ENCODE results near the gene ZNF121.
"Not testable (repeated sequence)": the region's sequence is repeated elsewhere in the genome, so short reads cannot be mapped to it uniquely, and the experiment has no call there.

The ZNF121 gene

GRCh38 chr19:9586764-9587163, 2.5 kb upstream of the ZNF121 start:
- Histone ChIP-seq H3K9ac (ENCODE audit: low read depth in 1 of 2, low read length in 2 of 2) (no peak overlapping the region), H3K9me3 (ENCODE audit: control insufficient read depth in 2 of 2, low read length in 2 of 2) (no peaks in the 10 kb centered on the region), H3K27me3 (ENCODE audit: control insufficient read depth in 2 of 2, insufficient read depth in 2 of 2, low read length in 2 of 2) (no peaks in the 10 kb centered on the region), H3K36me3 (ENCODE audit: control insufficient read depth in 2 of 2, insufficient read depth in 2 of 2, low read length in 2 of 2) (no peaks in the 10 kb centered on the region), H3K4me3 (ENCODE audit: low read length in 2 of 2) (no peak overlapping the region), H3K27ac (ENCODE audit: low read depth in 2 of 2, low read length in 2 of 2) (no peak overlapping the region), H3K4me1 (ENCODE audit: control insufficient read depth in 2 of 2, insufficient read depth in 2 of 2, low read length in 2 of 2) (peaks cover 0 to 2% of the 10 kb centered on the region in 2 donors)

GRCh38 chr19:9582081-9582725, 2.1 kb downstream of the ZNF121 start:
- not testable (repeated sequence) for H3K27ac ChIP-seq (ENCODE audit: low read depth in 2 of 2, low read length in 2 of 2); H3K27me3 ChIP-seq (ENCODE audit: control insufficient read depth in 2 of 2, insufficient read depth in 2 of 2, low read length in 2 of 2); H3K9me3 ChIP-seq (ENCODE audit: control insufficient read depth in 2 of 2, low read length in 2 of 2); H3K4me3 ChIP-seq (ENCODE audit: low read length in 2 of 2); H3K4me1 ChIP-seq (ENCODE audit: control insufficient read depth in 2 of 2, insufficient read depth in 2 of 2, low read length in 2 of 2); H3K9ac ChIP-seq (ENCODE audit: low read depth in 1 of 2, low read length in 2 of 2); H3K36me3 ChIP-seq (ENCODE audit: control insufficient read depth in 2 of 2, insufficient read depth in 2 of 2, low read length in 2 of 2)

GRCh38 chr19:9580728-9581127, 3.6 kb downstream of the ZNF121 start:
- Histone ChIP-seq H3K36me3 (ENCODE audit: control insufficient read depth in 2 of 2, insufficient read depth in 2 of 2, low read length in 2 of 2) (peaks cover 6 to 7% of the 10 kb centered on the region in 2 donors), H3K9me3 (ENCODE audit: control insufficient read depth in 2 of 2, low read length in 2 of 2) (peaks cover 8 to 10% of the 10 kb centered on the region in 2 donors), H3K27me3 (ENCODE audit: control insufficient read depth in 2 of 2, insufficient read depth in 2 of 2, low read length in 2 of 2) (no peaks in the 10 kb centered on the region), H3K27ac (ENCODE audit: low read depth in 2 of 2, low read length in 2 of 2) (no peak overlapping the region), H3K9ac (ENCODE audit: low read depth in 1 of 2, low read length in 2 of 2) (no peak overlapping the region), H3K4me1 (ENCODE audit: control insufficient read depth in 2 of 2, insufficient read depth in 2 of 2, low read length in 2 of 2) (peaks cover 0 to 2% of the 10 kb centered on the region in 2 donors), H3K4me3 (ENCODE audit: low read length in 2 of 2) (no peak overlapping the region)

GRCh38 chr19:9570255-9570654, 14.0 kb downstream of the ZNF121 start:
- H3K36me3 ChIP-seq (ENCODE audit: control insufficient read depth in 2 of 2, insufficient read depth in 2 of 2, low read length in 2 of 2), result peaks cover 37 to 43% of the 10 kb centered on the region in 2 donors

GRCh38 chr19:9566729-9567128, 17.6 kb downstream of the ZNF121 start:
- Histone ChIP-seq H3K4me1 (ENCODE audit: control insufficient read depth in 2 of 2, insufficient read depth in 2 of 2, low read length in 2 of 2) (no peaks in the 10 kb centered on the region), H3K9ac (ENCODE audit: low read depth in 1 of 2, low read length in 2 of 2) (no peak overlapping the region), H3K27ac (ENCODE audit: low read depth in 2 of 2, low read length in 2 of 2) (no peak overlapping the region), H3K9me3 (ENCODE audit: control insufficient read depth in 2 of 2, low read length in 2 of 2) (peaks cover 62 to 79% of the 10 kb centered on the region in 2 donors), H3K36me3 (ENCODE audit: control insufficient read depth in 2 of 2, insufficient read depth in 2 of 2, low read length in 2 of 2) (peaks cover 50 to 60% of the 10 kb centered on the region in 2 donors), H3K27me3 (ENCODE audit: control insufficient read depth in 2 of 2, insufficient read depth in 2 of 2, low read length in 2 of 2) (no peaks in the 10 kb centered on the region), H3K4me3 (ENCODE audit: low read length in 2 of 2) (no peak overlapping the region)

More at GRCh38 chr19:9570255-9570654, 14.0 kb downstream of the ZNF121 start:
- H3K27ac ChIP-seq (ENCODE audit: low read depth in 2 of 2, low read length in 2 of 2), result no peak overlapping the region
- H3K9me3 ChIP-seq (ENCODE audit: control insufficient read depth in 2 of 2, low read length in 2 of 2), result peaks cover 63 to 66% of the 10 kb centered on the region in 2 donors
- H3K9ac ChIP-seq (ENCODE audit: low read depth in 1 of 2, low read length in 2 of 2), result no peak overlapping the region
- no peaks in the 10 kb centered on the region for H3K27me3 ChIP-seq (ENCODE audit: control insufficient read depth in 2 of 2, insufficient read depth in 2 of 2, low read length in 2 of 2)
- H3K4me3 ChIP-seq (ENCODE audit: low read length in 2 of 2), result no peak overlapping the region
- H3K4me1 ChIP-seq (ENCODE audit: control insufficient read depth in 2 of 2, insufficient read depth in 2 of 2, low read length in 2 of 2), result no peaks in the 10 kb centered on the region

GRCh38 chr19:9565900-9566705, 18.2 kb downstream of the ZNF121 start:
- no peak overlapping the region for H3K4me3 ChIP-seq (ENCODE audit: low read length in 2 of 2)
- H3K27ac ChIP-seq (ENCODE audit: low read depth in 2 of 2, low read length in 2 of 2), result no peak overlapping the region
- no peaks in the 10 kb centered on the region for H3K27me3 ChIP-seq (ENCODE audit: control insufficient read depth in 2 of 2, insufficient read depth in 2 of 2, low read length in 2 of 2)
- no peaks in the 10 kb centered on the region for H3K4me1 ChIP-seq (ENCODE audit: control insufficient read depth in 2 of 2, insufficient read depth in 2 of 2, low read length in 2 of 2)
- H3K9ac ChIP-seq (ENCODE audit: low read depth in 1 of 2, low read length in 2 of 2), result no peak overlapping the region
- H3K36me3 ChIP-seq (ENCODE audit: control insufficient read depth in 2 of 2, insufficient read depth in 2 of 2, low read length in 2 of 2), result peaks cover 53 to 64% of the 10 kb centered on the region in 2 donors
- peaks cover 61 to 78% of the 10 kb centered on the region in 2 donors for H3K9me3 ChIP-seq (ENCODE audit: control insufficient read depth in 2 of 2, low read length in 2 of 2)

- Histone ChIP-seq H3K9ac (ENCODE audit: low read depth in 1 of 2, low read length in 2 of 2) (no peak overlapping the region), H3K27me3 (ENCODE audit: control insufficient read depth in 2 of 2, insufficient read depth in 2 of 2, low read length in 2 of 2) (no peaks in the 10 kb centered on the region), H3K4me3 (ENCODE audit: low read length in 2 of 2) (no peak overlapping the region), H3K36me3 (ENCODE audit: control insufficient read depth in 2 of 2, insufficient read depth in 2 of 2, low read length in 2 of 2) (no peaks in the 10 kb centered on the region), H3K4me1 (ENCODE audit: control insufficient read depth in 2 of 2, insufficient read depth in 2 of 2, low read length in 2 of 2) (no peaks in the 10 kb centered on the region), H3K9me3 (ENCODE audit: control insufficient read depth in 2 of 2, low read length in 2 of 2) (peaks cover 0 to 3% of the 10 kb centered on the region in 2 donors), H3K27ac (ENCODE audit: low read depth in 2 of 2, low read length in 2 of 2) (no peak overlapping the region)
These were observed 31.6 kb downstream of the ZNF121 start for GRCh38 chr19:9552536-9553274.

GRCh38 chr19:9547870-9548269, 36.4 kb downstream of the ZNF121 start:
- Histone ChIP-seq H3K9me3 (ENCODE audit: control insufficient read depth in 2 of 2, low read length in 2 of 2) (peaks cover 0 to 4% of the 10 kb centered on the region in 2 donors), H3K9ac (ENCODE audit: low read depth in 1 of 2, low read length in 2 of 2) (no peak overlapping the region), H3K27me3 (ENCODE audit: control insufficient read depth in 2 of 2, insufficient read depth in 2 of 2, low read length in 2 of 2) (no peaks in the 10 kb centered on the region), H3K4me3 (ENCODE audit: low read length in 2 of 2) (no peak overlapping the region), H3K27ac (ENCODE audit: low read depth in 2 of 2, low read length in 2 of 2) (no peak overlapping the region), H3K36me3 (ENCODE audit: control insufficient read depth in 2 of 2, insufficient read depth in 2 of 2, low read length in 2 of 2) (no peaks in the 10 kb centered on the region), H3K4me1 (ENCODE audit: control insufficient read depth in 2 of 2, insufficient read depth in 2 of 2, low read length in 2 of 2) (no peaks in the 10 kb centered on the region)

- H3K36me3 ChIP-seq (ENCODE audit: control insufficient read depth in 2 of 2, insufficient read depth in 2 of 2, low read length in 2 of 2); H3K4me1 ChIP-seq (ENCODE audit: control insufficient read depth in 2 of 2, insufficient read depth in 2 of 2, low read length in 2 of 2); H3K9ac ChIP-seq (ENCODE audit: low read depth in 1 of 2, low read length in 2 of 2); H3K27me3 ChIP-seq (ENCODE audit: control insufficient read depth in 2 of 2, insufficient read depth in 2 of 2, low read length in 2 of 2); H3K9me3 ChIP-seq (ENCODE audit: control insufficient read depth in 2 of 2, low read length in 2 of 2); H3K27ac ChIP-seq (ENCODE audit: low read depth in 2 of 2, low read length in 2 of 2); H3K4me3 ChIP-seq (ENCODE audit: low read length in 2 of 2): not testable (repeated sequence)
These were observed 43.0 kb downstream of the ZNF121 start for GRCh38 chr19:9541281-9541680.

GRCh38 chr19:9539921-9540320, 44.4 kb downstream of the ZNF121 start:
- not testable (repeated sequence) for H3K4me3 ChIP-seq (ENCODE audit: low read length in 2 of 2); H3K27ac ChIP-seq (ENCODE audit: low read depth in 2 of 2, low read length in 2 of 2); H3K9ac ChIP-seq (ENCODE audit: low read depth in 1 of 2, low read length in 2 of 2); H3K4me1 ChIP-seq (ENCODE audit: control insufficient read depth in 2 of 2, insufficient read depth in 2 of 2, low read length in 2 of 2); H3K27me3 ChIP-seq (ENCODE audit: control insufficient read depth in 2 of 2, insufficient read depth in 2 of 2, low read length in 2 of 2); H3K9me3 ChIP-seq (ENCODE audit: control insufficient read depth in 2 of 2, low read length in 2 of 2)
- peaks cover 12% of the 10 kb centered on the region in 2 donors for H3K36me3 ChIP-seq (ENCODE audit: control insufficient read depth in 2 of 2, insufficient read depth in 2 of 2, low read length in 2 of 2)
